SK-N-DZ (cell line): ENCODE data around the gene ZNF385C.
A peak's percentile ranks its signal among the peaks of the same experiment; 100 is the strongest.
"Not testable (repeated sequence)": the region's sequence is repeated elsewhere in the genome, so short reads cannot be mapped to it uniquely, and the experiment has no call there.

ENCODE experiments used
- DNase-seq: peaks from one replicate; pipeline ENCODE4 v3.0.0-alpha.2; 2015; ENCODE audit warnings: low spot score

ZNF385C gene

DNA sequence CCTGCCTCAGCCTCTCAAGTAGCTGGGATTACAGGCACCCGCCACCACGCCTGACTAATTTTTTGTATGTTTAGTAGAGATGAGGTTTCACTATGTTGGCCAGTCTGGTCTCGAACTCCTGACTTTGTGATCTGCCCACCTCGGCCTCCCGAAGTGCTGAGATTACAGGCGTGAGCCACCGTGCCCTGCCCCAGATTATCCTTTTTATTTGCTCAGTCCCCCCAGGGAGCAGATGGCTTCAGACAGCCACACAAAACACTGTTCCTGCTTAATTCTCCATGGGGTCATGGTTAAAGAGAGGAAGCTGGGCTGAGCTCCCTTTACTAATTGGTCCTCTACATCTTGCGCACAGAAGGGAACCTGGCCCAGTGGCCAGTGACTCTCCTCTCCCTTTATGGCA, 77.4 kb downstream of the ZNF385C start:
- DNase-seq = not testable (repeated sequence)

DNA sequence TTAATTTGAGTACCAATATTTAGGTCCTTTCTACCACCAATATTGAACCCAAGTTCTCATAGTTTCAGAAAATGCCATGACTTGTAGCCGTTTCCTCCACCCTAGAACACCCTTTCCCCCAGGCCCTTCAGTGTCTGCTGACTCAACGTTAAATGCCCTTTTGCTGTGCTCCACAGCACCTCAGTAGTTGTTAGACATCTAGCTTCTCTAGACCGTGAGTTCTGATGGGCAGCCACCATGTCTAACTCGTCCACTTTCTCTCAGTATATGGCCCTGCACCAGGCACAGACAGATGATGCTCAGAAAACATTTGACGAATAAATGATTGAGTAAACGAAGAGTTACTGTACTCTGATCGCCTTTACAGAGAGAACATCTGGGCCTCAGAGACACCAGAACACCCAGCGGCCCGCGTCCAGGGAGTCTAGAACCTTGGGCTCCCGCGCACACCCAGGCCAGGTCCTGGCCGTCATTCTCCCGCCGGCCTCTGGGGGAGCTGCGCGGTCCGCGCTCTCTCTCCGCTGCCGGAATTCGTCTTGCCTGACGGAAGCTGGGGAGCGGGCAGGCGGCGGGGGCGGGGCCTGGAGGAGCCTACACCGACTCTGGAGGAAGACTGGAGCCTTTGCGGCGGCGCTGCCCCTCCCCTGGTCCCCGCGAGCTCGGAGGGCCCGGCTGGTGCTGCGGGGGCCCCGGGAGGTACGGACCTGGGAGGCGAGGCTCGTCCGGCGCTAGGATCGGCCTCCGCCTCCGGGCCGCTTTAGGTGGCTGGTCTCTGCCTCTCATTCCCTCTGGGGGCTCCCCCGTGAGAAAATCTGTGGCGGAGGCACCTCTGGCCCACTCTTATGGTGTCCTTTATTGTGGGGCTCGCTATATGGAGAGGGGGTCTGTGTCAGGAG, 78.5 kb downstream of the ZNF385C start, which contains the start of gene NKIRAS2:
Gene NKIRAS2 (plus strand): TSS at position 582 of the 896 bp plus-strand sequence. CDS start 1,488 bp downstream, outside the sequence.
- peak; percentile 87 for DNase-seq

DNA sequence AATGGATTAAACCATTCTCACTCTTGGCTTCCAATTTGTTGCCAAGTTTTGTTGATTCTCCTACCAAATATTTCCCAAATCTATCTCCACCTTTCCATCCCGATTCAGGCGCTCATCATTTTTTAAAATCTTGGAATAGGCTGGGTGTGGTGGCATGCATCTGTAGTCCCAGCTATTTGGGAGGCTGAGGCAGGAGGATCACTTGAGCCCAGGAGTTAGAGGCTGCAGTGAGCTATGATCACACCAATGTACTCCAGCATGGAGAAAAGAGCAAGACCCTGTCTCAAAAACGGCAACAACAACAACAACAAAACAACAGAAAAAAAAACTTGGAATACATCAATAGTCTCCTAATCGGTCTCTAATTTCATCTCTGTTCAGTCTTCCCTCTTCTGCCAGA, 79.3 kb downstream of the ZNF385C start:
- no peak for DNase-seq

DNA sequence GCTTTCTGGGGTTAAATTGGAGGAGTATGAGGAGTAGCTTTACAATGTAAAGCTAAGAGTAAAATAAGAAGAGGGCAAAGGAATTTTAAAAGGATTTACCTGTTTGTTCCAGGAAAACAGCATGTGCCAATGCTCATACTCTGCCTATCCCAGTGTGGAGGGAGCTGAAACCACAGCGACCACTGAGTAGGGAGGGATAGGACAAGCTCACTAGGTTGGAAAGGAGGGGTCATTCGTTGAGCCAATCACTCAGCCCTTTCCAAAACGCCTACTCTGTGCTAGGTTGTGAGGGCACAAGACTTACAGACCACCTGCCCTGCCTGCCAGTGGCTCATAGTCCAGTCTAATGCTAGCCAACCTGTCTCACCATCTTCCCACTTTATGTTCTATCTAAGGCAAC, 79.9 kb downstream of the ZNF385C start:
- DNase-seq = no peak

DNA sequence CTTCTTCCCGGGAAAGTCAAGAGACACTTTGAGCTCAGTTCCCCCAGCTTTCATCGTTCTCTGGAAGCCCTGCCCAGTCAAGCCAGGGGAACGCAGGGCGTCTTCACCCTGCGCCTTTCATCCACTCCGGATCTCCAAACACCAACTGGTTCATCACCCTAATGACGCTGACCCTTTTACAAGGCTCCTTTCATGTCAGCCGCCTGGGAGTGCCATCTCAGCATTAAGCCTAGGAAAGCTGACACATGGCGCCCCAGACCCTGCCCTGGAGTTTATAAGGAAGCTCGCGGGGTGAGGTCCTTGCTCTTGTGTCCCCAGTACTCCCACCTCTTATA, 80.4 kb downstream of the ZNF385C start:
- no peak for DNase-seq

DNA sequence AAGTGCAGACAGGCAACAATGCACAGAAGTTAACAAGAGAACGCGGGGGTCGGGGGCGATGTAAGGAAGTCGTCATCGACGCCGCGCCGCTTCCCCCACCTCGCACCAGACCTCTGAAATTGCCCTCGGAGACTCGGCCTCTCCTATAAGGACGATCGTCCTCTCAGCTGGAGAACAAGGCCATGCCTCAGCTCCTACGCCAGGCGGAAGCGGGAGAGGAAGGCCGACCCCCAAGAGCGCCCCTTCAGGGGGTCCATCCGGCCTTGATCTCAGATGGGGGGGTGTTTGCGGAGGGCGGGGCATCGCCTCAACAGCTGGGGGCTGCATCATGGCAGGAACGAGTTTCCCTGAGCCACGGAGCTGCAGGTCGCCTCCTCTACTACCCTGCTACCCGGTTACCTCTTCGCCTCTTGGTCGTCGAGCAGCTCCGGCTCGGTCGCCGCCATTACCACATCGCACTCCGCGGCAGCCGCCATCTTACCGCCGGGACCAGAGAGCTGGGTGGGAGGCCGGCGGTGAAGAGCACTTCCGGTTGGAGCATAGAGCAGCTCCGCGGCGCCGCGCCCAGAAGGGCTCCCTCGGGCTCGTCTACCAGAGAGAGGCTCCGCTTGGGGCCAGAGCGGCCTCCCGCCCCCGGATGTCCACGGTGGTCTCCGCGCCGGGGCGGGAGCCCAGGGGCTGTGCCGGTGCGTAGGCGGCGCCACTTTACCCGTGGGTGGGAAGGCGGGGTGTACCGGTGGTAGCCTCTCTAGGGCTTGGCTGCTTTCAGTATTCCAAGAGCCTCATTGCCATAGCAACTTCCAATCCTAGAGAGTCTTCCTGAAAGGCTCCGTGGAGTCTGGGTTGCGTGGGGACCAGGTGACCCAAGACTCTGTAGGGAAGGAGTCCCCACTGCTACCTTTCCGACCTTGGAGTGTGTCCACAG, 81.1 kb downstream of the ZNF385C start, which contains the start of gene DNAJC7:
Gene DNAJC7 (minus strand): TSS at position 499 of the 925 bp plus-strand sequence. CDS start 23 bp downstream, at position 476.
- DNase-seq = peak; percentile 97

DNA sequence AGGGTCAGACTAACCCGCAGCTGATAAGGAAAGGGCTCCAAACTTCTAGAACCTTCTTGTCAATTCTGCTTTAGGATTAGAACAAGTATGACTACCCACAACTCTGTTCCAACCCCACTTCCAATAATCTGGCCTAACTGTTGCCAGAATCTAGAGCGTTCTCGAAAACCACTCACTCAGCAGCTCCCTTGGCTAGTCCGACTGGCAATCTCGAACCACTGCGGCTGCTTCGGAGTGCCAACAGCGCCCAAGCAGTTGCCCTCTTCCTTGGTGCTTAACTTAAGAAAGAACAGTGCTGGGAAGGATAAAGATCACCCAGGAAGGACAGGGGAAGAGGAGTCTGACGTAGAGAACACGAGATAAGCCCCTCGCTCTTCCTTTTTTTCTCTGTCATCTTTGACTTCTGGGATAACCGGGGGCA, 81.9 kb downstream of the ZNF385C start:
- no peak for DNase-seq

DNA sequence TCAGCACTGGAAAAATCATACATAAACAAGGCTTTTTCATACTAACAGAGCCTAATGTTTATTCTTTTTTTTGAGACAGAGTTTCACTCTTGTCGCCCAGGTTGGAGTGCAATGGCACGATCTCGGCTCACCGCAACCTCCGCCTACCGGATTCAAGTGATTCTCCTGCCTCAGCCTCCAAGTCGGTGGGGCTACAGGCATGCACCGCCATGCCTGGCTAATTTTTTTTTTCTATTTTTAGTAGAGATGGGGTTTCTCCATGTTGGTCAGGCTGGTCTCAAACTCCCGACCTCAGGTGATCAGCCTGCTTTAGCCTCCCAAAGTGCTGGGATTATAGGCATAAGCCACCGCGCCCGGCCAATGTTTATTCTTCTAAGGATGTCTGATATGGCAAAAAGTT, 84.5 kb downstream of the ZNF385C start:
- DNase-seq = not testable (repeated sequence)

DNA sequence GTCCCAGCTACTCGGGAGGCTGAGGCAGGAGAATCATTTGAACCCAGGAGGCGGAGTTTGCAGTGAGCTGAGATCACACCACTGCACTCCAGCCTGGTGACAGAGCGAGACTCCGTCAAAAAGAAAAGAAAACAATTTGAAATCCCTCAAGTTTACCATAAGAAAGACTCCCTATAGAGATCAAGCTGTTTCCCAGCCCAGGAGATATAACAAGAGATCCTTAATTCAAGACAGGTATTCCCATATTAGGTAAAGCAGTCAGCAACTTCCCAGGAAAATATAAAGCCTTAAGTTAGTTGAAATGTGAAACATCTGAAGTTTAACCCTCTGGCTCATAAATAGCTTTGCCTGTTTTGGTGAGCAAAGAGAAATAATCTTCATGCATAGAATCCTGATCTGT, 85.9 kb downstream of the ZNF385C start:
- DNase-seq = not testable (repeated sequence)

DNA sequence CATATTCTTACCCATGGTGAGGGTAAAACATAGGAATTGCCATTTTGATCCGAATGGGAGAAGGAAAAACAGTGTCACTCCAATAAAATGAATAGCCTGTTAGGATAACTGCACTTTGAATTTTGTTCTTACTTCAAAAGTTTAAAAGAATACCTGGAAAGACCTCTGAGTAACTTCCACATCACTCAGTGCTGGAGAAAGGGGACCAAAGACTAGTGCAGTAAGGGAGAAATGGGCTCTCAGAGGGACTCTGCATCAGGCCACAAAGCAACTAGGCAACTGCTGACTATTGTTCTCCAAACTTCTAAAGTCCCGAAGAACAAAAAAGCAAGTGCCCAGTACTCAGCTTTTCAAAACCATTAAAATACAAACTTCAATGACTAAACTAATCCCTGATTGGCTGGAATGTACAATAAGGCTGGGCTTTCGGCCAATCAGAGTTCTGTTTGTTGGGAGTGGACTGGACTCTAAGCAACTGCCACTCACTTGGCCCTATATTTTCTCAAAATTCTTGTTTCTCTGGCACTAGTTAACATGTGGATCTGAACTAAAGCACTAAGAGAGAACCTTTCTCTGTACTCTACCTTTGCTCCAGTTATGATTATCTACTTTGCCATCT, 87.3 kb downstream of the ZNF385C start:
- DNase-seq = no peak

DNA sequence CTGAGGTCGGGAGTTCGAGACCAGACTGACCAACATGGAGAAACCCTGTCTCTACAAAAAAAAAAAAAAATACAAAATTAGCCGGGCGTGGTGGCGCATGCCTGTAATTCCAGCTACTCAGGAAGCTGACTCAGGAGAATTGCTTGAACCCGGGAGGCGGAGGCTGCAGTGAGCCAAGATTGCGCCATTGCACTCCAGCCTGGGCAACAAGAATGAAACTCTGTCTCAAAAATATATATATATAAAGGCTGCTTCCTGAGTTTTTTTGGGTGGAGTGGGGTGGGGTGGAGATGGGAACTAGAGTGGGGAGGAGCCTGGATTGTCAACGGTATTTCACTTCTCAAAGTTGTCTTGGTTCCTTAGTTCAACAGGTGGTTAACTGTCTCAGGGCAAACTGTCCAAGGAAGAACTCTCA, 88.0 kb downstream of the ZNF385C start:
- DNase-seq = not testable (repeated sequence)

DNA sequence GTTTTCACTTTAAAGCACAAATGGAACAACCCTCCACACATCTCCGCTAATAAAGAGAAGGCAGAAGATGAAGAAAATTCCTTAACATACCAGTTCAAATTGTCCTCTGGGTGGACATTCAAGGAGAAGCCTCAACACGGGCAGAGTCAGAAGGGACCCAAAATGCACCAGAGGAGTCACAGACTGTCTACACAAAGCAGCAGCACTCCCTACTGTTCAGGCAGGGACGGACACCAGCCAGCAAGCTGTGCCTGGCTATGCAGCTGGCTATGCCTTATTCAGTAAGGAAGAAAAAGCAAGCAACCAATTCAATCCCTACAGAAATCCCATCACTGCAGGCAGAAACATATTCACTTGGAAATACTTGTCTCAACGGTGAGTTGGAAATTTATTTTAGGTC, 89.1 kb downstream of the ZNF385C start:
- DNase-seq = no peak

DNA sequence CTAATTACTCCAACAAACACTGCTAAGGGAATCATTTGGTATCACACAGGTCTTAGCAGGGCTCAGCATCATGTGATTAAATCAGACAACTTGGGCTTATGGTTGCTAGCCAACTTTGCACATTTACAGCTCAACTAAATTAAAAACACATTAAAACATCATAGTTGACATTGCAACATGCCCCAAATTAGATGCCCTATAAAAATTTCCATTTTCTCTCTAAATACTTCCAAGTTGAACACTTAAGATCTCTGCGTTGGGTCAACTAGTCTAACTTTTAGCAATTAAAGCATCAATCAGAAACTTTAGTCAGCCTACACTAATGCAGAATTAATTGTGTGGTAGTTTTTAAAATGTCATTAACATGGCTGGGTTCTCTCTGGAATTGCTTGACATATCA, 93.1 kb downstream of the ZNF385C start:
- no peak for DNase-seq

DNA sequence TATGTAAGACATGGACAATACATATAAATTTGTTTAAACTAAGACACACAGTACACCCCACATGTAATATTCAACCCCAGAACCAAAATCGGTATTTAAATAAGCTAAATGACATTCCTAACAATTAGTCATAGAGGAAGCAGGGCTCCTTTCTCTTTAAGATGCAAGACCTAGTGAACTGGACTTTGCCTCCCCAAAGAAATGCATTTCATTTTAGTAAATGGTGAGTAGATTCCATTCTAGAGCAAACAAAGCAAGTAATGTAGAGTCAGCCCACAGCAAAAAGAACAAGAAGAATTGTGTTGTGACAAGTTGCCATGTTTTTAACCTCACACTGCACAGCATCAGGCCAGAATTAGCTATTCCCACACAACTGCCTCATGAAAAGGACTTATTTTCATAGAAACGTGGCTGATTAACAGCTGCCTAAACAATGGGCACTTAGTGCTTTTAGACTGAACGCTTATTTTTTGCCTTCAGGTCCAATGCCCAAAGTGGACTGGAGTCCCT, 95.4 kb downstream of the ZNF385C start:
- no peak for DNase-seq

DNA sequence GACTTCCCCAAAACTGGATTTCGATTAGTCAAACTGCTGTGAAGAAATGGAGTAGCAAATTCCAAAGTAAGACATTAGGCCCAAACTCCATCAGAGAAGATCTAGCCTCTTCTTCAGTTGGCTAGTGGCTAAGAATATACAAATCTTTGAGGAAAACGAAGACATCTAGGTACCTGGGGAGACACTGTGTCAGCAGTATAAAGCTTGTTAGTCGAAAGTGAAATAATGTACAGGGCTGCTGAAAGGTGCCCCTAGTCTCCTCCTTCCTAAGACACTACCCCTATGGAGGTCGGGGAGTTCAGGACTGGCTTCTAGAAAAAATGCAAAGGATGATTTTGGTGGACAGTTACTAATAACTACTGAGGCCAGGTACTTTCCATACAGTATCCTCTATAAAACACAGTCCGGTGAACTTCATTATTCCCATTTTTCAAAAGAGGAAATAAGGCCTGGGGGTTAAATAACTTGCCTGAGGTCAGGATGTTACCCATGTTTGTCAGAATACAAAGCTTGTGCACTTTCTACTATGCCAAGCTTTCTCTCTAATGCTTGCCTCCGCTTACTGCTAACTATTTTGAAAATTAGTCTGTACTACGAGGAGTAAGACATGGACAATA, 96.0 kb downstream of the ZNF385C start:
- no peak for DNase-seq

DNA sequence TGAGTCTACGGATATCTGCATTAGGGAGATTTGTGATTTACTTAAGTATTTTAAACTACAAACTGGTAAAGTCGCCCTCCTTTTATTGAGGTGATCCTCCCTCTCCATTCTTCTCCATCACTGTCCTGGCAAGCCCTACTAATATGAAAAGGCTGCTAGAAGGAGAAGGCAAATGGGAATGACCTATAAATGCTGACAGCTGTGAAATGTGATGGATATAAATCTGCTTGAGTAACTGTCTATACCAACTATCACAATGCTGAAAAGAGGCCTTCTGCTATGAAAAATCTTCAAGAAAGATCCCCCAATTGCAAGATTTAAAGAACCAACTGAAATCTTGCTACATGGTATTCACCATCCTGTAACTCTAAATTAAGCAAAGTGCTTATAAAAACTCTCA, 96.5 kb downstream of the ZNF385C start:
- DNase-seq = no peak

DNA sequence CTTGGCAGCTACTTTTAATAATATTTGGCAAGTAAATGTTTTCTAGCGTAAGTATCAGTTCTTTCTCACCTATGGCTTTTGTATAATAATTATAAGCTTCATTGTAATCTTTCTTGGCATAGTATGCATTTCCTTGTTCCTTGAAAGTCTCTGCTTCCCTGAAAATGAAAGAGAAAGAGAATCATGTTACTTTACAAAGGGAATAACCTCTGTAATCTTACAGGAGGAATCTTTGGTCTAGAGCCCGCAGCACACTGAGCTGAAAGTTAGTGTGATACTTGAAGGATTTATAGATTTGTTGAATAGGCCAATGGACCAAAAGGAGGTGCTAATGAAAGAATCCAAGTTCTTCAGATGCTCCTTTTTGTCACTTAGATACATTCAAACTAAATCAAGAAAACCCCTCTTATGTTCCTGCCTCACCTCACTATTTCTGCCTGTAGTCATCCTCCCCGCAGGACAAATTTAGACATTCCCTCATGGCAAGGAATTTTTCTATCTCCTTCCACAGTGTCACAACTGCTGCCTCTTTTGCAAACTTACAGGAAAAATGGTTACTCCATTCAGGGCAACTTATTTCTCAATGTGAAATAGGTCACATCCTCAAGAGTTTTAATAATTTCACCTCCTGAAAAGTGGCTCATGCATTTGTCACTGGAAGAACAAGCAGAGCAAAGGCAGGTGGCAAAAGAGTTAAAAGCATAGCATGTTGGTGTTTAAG, 97.7 kb downstream of the ZNF385C start:
- no peak for DNase-seq

DNA sequence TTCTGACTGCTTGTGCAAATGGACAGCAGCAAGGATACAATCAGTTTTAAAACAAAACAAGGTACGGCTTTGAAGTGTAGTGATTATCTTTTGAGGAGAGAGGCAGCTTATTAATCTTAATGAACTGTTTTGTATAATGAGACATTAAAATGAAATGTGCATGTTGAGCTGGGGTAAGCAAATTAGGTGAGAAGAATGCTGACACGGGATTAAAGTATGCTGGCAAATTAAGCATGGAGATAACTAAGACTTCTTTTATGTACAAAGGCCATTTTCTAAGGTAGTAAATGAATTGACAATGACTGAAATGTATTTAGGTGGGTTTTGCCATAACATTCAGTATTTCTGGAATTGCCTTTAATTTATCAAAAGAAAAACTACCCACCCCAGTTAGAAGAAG, 99.8 kb downstream of the ZNF385C start:
- no peak for DNase-seq

DNA sequence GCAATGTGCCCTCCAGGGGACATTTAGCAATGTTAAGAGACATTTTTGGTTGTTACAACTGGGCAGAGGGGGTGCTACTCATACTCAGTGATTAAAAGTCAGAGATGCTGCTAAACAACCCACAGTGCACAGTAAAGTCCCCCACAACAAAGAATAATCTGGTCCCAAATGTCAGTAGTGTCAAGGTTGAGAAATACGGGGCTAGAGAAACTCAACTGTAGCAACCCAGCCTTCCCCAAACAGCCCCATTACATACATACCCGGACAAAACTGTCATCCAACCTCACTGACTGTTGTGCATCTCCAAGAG, 101.5 kb downstream of the ZNF385C start:
- no peak for DNase-seq

DNA sequence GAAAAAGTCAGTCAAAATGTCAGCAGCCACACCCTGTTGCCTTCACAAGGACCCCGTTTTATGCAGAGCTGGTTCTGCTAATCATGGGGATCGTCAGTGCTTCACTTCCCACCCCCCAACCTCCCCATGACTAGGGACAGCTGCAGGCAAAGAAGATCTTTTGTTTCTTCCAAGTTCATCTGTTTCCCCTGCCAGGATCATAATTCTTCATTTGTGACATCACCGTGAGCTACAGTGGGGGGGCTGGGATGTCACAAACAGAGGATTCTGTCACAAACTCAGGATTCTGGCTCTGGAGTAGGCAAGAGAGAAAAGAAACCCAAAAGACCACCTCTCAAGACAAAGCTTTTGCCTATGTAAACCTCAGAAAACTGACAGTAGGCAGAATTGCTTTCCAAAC, 105.7 kb downstream of the ZNF385C start:
- no peak for DNase-seq
